ENCODE results near the gene ATL2.

The ATL2 gene

DNA sequence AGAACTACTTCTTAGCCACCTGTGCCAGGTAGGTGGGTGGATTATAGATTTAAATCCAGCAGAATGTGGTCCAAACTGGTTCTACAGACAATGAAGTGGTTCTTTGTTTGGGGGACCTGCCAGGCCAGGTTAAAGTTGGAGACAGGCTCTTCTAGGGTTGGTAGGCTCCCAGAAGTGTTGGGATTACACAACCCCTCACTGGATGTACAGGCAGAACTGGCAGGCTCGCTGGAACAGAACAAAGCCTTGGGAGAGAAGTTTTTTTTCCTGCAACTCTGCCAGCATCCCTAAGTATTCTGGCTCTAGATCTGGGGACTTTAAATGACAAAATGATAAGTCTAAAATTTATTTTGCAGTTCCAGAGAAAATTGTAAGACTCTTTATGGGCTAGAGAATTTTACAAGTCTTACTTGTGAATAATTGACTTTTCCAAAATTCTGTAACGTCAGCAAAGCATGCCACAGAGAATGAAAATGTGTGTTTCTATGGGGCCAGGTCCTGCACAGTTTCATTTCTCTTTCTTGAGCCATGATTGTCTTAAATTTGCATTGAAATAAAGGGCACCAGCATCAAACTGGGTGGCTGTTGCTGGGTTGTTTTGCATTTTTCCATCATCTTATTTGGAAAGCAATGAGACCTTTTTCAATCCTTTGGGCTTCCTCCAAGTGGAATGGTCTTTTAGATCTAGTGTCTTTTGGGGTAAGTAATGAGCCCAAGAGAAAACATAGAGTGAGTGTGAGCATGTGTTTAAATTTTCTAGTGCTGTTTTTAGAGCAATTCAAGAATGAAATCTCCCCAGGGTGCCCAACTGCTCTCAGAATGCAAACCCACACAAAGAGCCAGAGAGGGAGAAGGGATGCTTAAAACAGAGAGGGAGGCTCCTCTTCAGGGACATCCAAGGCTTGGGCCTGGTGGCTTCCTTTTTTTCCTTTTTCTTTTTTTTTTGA, 32.4 kb upstream of the ATL2 start:
- H3K36me3 ChIP-seq (ENCODE audit: insufficient read depth, low read length), result no peaks in the 10 kb centered on the region; the same call in 1 of the 2 replicates
- H3K79me2 ChIP-seq (ENCODE audit: insufficient read depth, low read length), result no peaks in the 10 kb centered on the region
- no peak overlapping the region for H2AFZ ChIP-seq (ENCODE audit: low read length)
- peak overlapping the region; percentile 99 for H3K27ac ChIP-seq (ENCODE audit: low read depth, low read length, poor library complexity, severe bottlenecking)
- no peaks in the 10 kb centered on the region for H3K9me2 ChIP-seq (ENCODE audit: low read depth, low read length)
- H3K4me1 ChIP-seq (ENCODE audit: insufficient read depth, low read length, severe bottlenecking), result peaks cover 39% of the 10 kb centered on the region
- peak overlapping the region; percentile 44 for H3K4me3 ChIP-seq (ENCODE audit: low read depth, low read length, poor library complexity, severe bottlenecking)
- H4K20me1 ChIP-seq (ENCODE audit: insufficient read depth, low read length), result no peaks in the 10 kb centered on the region
- no peak for TF ChIP-seq EZH2 (IDR thresholded peaks at IDR 0.05; ENCODE audit: borderline replicate concordance, low read length)
- TF ChIP-seq, protein P1, sequence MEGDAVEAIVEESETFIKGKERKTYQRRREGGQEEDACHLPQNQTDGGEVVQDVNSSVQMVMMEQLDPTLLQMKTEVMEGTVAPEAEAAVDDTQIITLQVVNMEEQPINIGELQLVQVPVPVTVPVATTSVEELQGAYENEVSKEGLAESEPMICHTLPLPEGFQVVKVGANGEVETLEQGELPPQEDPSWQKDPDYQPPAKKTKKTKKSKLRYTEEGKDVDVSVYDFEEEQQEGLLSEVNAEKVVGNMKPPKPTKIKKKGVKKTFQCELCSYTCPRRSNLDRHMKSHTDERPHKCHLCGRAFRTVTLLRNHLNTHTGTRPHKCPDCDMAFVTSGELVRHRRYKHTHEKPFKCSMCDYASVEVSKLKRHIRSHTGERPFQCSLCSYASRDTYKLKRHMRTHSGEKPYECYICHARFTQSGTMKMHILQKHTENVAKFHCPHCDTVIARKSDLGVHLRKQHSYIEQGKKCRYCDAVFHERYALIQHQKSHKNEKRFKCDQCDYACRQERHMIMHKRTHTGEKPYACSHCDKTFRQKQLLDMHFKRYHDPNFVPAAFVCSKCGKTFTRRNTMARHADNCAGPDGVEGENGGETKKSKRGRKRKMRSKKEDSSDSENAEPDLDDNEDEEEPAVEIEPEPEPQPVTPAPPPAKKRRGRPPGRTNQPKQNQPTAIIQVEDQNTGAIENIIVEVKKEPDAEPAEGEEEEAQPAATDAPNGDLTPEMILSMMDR (IDR thresholded peaks at IDR 0.05; ENCODE audit: low read length), result no peak
- H3K9me3 ChIP-seq (ENCODE audit: low read length), result peaks cover 7% of the 10 kb centered on the region
- H3K4me2 ChIP-seq (ENCODE audit: low read length), result peak overlapping the region; percentile 71
- peak overlapping the region; percentile 72 for H3K9ac ChIP-seq (ENCODE audit: low read length)
- H3F3A ChIP-seq (ENCODE audit: insufficient read depth, low read length), result peaks cover 10% of the 10 kb centered on the region
- no peaks in the 10 kb centered on the region for H3K27me3 ChIP-seq (ENCODE audit: insufficient read depth, low read length)

DNA sequence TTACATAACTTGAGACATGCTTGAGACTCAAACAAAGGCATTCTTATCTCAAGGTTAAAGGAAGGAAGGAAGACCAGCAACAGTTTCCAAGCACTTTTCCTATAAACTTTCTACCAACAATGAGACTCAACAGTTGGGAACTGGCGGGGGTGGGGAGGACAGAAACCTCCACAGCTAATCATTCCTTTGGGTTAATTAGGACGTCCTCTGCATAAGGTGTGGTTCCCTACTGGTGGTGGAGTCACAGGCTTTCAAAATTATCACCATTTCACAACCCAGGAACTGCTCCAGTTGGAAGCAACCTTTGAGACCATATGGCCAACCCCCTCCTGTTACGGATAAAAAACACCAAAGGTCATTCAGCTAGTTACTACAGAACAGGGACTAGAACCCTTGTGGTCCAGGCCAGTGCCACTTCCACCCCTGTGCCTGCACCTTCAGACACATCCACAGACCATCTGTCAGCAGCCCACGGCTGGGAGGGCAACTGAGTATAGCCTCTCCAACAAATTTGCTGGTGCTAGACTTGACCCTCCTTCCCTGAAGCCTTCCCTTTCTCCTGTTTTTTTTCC, 30.1 kb upstream of the ATL2 start:
- Histone ChIP-seq H3K9me2 (ENCODE audit: low read depth, low read length) (no peaks in the 10 kb centered on the region), H3K36me3 (ENCODE audit: insufficient read depth, low read length) (no peaks in the 10 kb centered on the region), H3K9ac (ENCODE audit: low read length) (no peak overlapping the region), H3K4me2 (ENCODE audit: low read length) (no peak overlapping the region), H4K20me1 (ENCODE audit: insufficient read depth, low read length) (no peaks in the 10 kb centered on the region), H3K27ac (ENCODE audit: low read depth, low read length, poor library complexity, severe bottlenecking) (peak overlapping the region; percentile 99), H3K4me3 (ENCODE audit: low read depth, low read length, poor library complexity, severe bottlenecking) (no peak overlapping the region), H3K79me2 (ENCODE audit: insufficient read depth, low read length) (no peaks in the 10 kb centered on the region), H2AFZ (ENCODE audit: low read length) (peak overlapping the region; percentile 32; the same call in 1 of the 2 replicates), H3F3A (ENCODE audit: insufficient read depth, low read length) (peaks cover 10% of the 10 kb centered on the region), H3K9me3 (ENCODE audit: low read length) (no peaks in the 10 kb centered on the region; the same call in 1 of the 2 replicates), H3K4me1 (ENCODE audit: insufficient read depth, low read length, severe bottlenecking) (peaks cover 39% of the 10 kb centered on the region), H3K27me3 (ENCODE audit: insufficient read depth, low read length) (no peaks in the 10 kb centered on the region)
- TF ChIP-seq, protein P1 (IDR thresholded peaks at IDR 0.05; ENCODE audit: low read length), result no peak
- TF ChIP-seq EZH2 (IDR thresholded peaks at IDR 0.05; ENCODE audit: borderline replicate concordance, low read length), result no peak

DNA sequence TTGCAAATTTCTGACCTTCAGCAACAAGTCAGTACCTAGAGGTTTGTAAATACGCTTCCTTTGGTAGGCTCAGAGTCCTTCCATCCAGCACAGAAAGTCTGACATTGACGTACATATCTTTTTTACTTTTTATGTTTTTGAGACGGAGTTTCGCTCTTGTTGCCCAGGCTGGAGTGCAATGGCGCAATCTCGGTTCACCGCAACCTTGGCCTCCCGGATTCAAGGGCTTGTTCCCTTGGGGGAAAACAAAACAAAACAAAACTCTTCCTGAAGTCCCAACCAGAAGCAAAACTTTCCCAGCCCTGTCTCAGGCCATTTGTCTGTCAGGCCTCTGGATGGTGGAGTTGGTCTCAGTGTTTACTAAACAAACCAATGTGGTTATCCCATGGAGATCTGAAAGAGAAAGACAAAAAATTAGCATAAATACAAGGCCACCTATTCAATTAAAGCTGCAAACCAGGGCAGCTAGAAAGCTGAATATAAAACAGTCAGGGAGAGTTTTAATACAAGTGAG, 29.6 kb upstream of the ATL2 start:
- TF ChIP-seq, protein P1 (IDR thresholded peaks at IDR 0.05; ENCODE audit: low read length), result no peak
- TF ChIP-seq EZH2 (IDR thresholded peaks at IDR 0.05; ENCODE audit: borderline replicate concordance, low read length), result no peak
- Histone ChIP-seq H3K9me2 (ENCODE audit: low read depth, low read length) (no peaks in the 10 kb centered on the region), H3K27me3 (ENCODE audit: insufficient read depth, low read length) (no peaks in the 10 kb centered on the region), H2AFZ (ENCODE audit: low read length) (peak overlapping the region; percentile 32; the same call in 1 of the 2 replicates), H3K9me3 (ENCODE audit: low read length) (no peaks in the 10 kb centered on the region; the same call in 1 of the 2 replicates), H3K9ac (ENCODE audit: low read length) (no peak overlapping the region), H3K4me3 (ENCODE audit: low read depth, low read length, poor library complexity, severe bottlenecking) (no peak overlapping the region), H3K36me3 (ENCODE audit: insufficient read depth, low read length) (no peaks in the 10 kb centered on the region), H3K27ac (ENCODE audit: low read depth, low read length, poor library complexity, severe bottlenecking) (peak overlapping the region; percentile 99), H3K4me2 (ENCODE audit: low read length) (no peak overlapping the region), H3K79me2 (ENCODE audit: insufficient read depth, low read length) (no peaks in the 10 kb centered on the region), H3K4me1 (ENCODE audit: insufficient read depth, low read length, severe bottlenecking) (peaks cover 39% of the 10 kb centered on the region), H3F3A (ENCODE audit: insufficient read depth, low read length) (peaks cover 10% of the 10 kb centered on the region), H4K20me1 (ENCODE audit: insufficient read depth, low read length) (no peaks in the 10 kb centered on the region)
